Bronchial epithelial cell (primary cell): ENCODE results near the gene PHKG2. TPM values are rescaled to one million over a fixed set of nuclear protein-coding genes. Genes with fewer than 3 reads are reported as not detected.
A peak's percentile ranks its signal among the peaks of the same experiment; 100 is the strongest.

Source experiments
- DNase-seq: peaks from one replicate; pipeline ENCODE4 v3.0.0-alpha.2; 2010; ENCODE audit warnings: low read depth
- FAIRE-seq: peaks from 2 replicates; lab custom pipeline; 2011; peaks lifted over from hg19 to GRCh38; lab: Jason Lieb, UNC
- H3K27me3 ChIP-seq: 2 replicates; pipeline ENCODE4 v1.5.1; 2011; ENCODE audit warnings: low read length; ENCODE audit not compliant: control insufficient read depth, insufficient read depth
- H3K36me3 ChIP-seq: 2 replicates; pipeline ENCODE4 v1.5.1; 2011; ENCODE audit warnings: low read length; ENCODE audit not compliant: control insufficient read depth, insufficient read depth
- H3K4me3 ChIP-seq: 2 replicates; pipeline ENCODE4 v1.5.1; 2011; ENCODE audit warnings: mild to moderate bottlenecking, low read depth, low read length, control low read depth
- total RNA-seq: library from RNA; depleted of rRNA; stranded (reverse); fragments of >200 nt; gene quantifications from 2 replicates; pipeline ENCODE4 v1.2.1, GENCODE V29; 2014
- TF ChIP-seq, protein P1 (sequence below): IDR thresholded peaks from 2 replicates; pipeline ENCODE4 v1.5.1; 2011; ENCODE audit warnings: mild to moderate bottlenecking, moderate library complexity, low read length, control low read depth, inconsistent platforms; ENCODE audit not compliant: insufficient read depth, severe bottlenecking

PHKG2 gene
- total RNA-seq, 1 donor from 2014 or later, result 14.2 TPM

DNA sequence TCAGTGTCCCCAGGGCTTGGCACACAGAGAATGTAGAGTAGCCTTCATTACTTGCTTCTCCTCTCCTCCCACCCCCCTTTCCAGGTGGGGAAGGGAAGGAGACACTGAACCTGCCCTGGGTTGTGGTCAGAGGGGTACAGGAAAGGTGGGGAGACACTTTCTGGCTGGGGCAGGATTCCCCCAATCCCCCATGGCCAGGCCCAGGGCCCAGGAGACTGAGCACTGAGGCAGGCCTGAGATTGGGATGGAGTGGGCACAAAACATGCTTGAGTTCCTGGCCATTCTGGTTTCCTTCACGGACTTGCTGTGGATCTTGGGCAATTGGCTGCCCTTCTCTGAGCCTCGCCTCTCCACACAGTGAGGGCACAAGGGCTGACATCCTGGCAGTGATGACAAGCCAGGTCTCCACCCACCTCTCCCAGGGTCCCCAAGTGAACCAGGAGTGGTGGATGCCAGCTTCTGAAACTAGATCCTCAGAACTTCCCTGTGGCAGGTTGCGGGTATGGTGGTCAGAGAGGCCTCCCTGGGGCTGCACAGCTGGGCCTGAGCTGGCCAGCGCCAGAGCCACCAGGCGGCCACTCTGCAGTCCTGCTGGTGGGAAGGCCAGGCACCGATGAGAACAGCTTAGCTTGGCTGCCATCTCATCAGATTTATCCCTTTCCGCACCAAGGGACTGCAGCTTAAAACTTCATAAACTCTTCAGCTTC lies 29.5 kb downstream of the PHKG2 start:
- TF ChIP-seq, protein P1, sequence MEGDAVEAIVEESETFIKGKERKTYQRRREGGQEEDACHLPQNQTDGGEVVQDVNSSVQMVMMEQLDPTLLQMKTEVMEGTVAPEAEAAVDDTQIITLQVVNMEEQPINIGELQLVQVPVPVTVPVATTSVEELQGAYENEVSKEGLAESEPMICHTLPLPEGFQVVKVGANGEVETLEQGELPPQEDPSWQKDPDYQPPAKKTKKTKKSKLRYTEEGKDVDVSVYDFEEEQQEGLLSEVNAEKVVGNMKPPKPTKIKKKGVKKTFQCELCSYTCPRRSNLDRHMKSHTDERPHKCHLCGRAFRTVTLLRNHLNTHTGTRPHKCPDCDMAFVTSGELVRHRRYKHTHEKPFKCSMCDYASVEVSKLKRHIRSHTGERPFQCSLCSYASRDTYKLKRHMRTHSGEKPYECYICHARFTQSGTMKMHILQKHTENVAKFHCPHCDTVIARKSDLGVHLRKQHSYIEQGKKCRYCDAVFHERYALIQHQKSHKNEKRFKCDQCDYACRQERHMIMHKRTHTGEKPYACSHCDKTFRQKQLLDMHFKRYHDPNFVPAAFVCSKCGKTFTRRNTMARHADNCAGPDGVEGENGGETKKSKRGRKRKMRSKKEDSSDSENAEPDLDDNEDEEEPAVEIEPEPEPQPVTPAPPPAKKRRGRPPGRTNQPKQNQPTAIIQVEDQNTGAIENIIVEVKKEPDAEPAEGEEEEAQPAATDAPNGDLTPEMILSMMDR, result no peak
- Histone ChIP-seq H3K27me3 (no peaks in the 10 kb centered on the region), H3K36me3 (peaks cover 16% of the 10 kb centered on the region), H3K4me3 (no peak overlapping the region)
- no peak for DNase-seq
- no peak for FAIRE-seq

GRCh38 chr16:30778549-30779244 lies 30.5 kb downstream of the PHKG2 start:
- TF ChIP-seq, protein P1, result no peak
- peak; percentile 43 for FAIRE-seq
- no peak for DNase-seq
- Histone ChIP-seq H3K36me3 (peaks cover 16% of the 10 kb centered on the region), H3K27me3 (no peaks in the 10 kb centered on the region), H3K4me3 (no peak overlapping the region)

- FAIRE-seq, result no peak
- Histone ChIP-seq H3K27me3 (no peaks in the 10 kb centered on the region), H3K4me3 (no peak overlapping the region), H3K36me3 (peaks cover 13% of the 10 kb centered on the region)
- DNase-seq, result no peak
- TF ChIP-seq, protein P1, result no peak
Observed at GRCh38 chr16:30779596-30779995, 31.4 kb downstream of the PHKG2 start.

DNA sequence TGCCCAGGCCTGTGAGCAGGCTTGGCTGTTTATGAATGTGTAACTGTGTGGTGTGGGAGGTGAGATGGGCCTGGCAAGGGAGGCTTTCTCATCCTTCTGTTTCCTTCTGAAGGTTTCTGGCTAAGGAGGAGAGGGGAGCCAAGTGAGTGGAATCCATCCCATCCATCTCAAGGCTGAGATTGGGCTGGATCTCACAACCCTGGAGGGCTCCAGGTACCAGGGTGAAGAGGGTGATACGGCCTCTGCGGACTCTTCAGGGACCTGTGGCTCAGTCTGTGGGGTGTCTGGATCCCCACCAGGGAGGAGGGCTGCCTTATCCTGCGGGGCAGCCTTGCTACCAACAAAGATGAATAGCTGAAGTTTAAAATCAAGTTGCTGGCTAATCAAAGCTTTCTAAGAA lies 31.8 kb downstream of the PHKG2 start:
- Histone ChIP-seq H3K36me3 (peaks cover 13% of the 10 kb centered on the region), H3K4me3 (no peak overlapping the region), H3K27me3 (no peaks in the 10 kb centered on the region)
- DNase-seq (no peak), FAIRE-seq (no peak)
- TF ChIP-seq, protein P1, result no peak

DNA sequence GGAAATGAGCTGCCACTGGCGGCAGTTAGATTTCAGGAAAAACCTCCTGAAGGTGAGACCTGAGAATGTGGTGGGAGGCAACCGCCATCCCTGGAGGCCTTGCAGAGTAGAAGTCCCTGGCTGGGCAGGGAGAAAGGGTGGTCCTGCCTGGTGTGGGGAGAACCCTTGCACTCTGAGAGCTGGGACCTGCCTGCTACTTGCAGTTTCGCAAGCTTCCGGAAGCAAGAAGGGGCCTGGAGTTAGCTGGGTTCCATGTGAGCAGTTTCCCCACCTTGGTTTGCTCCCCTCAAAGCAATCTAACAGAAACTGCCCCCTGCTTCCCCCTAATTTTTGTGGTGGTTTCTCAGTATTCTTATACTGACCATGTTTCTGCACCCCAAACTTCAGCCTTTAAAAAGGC lies 32.3 kb downstream of the PHKG2 start:
- peaks cover 13% of the 10 kb centered on the region for H3K36me3 ChIP-seq
- TF ChIP-seq, protein P1, result no peak
- H3K27me3 ChIP-seq, result no peaks in the 10 kb centered on the region
- H3K4me3 ChIP-seq, result no peak overlapping the region
- FAIRE-seq (no peak), DNase-seq (no peak)
